GM18861 (cell line): ENCODE measurements around the gene CD84.
"Not testable (repeated sequence)": the region's sequence is repeated elsewhere in the genome, so short reads cannot be mapped to it uniquely, and the experiment has no call there.

Experiments used
- ATAC-seq: cut with Tn5 transposase; IDR thresholded peaks from one replicate; pipeline ENCODE4 v1.9.1; 2021; ENCODE audit not compliant: unreplicated experiment

Gene CD84

DNA sequence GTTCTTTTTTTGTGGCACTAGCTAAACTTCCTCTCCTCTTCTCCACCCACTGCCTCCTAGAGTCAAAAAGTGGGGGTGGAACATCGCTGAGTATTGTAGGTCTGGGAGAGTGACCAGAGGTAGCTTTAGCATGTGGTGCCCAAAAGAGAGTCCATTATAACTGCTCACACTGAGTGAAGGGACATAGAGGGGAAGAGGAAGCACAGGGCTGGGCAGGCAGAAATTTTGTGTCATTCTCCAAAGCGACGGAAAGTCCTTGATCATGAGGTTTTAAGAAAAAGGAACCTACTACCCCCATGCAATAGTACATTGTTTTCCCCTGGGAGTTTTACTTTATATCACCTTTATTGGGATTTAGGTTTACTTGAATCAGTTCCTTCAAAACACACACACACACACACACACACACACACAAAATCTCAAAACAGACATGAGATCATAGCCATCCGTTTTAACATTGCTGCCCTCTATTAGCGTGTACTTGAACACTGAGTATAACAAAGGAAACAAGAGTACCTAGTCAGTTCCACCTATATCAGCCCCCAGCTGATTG, 4.1 kb downstream of the CD84 start:
- no peak for ATAC-seq

DNA sequence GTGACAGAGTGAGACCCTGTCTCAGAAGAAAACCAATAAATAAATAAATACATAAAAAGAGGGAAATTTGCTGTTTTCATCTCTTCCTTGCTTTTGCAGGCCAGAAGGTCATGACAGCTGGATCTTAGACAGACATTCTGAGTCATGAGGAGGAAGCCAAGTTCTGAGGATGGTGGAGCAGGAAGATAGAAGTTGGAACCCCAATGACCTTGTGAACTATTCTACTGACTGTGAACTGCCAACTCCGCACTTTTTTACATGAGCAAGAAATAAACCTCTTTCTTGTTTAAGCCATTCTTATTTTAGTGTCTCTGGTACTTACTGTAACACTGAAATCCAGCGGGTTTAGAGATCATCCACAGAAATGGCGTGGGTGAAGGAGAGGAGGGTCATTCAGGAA, 8.5 kb downstream of the CD84 start:
- no peak for ATAC-seq

DNA sequence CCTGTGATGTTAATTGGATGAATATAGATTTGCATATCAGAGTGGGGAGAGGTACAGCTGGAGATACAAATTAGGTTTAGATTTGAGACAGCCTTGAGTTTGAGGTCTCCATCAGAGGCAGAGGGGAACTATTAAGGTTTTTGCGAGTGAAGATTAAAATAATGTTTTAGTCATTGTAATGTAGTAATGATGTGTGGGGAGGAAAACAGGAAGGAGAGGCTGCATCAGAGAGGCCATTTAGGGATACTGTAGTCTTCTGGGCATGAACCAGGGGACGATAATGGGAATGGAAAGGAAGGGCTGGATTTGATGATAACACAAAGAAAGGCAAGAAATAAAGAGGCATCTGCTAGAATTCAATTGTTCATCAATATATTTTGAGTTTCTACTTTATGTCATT, 9.5 kb downstream of the CD84 start:
- no peak for ATAC-seq

DNA sequence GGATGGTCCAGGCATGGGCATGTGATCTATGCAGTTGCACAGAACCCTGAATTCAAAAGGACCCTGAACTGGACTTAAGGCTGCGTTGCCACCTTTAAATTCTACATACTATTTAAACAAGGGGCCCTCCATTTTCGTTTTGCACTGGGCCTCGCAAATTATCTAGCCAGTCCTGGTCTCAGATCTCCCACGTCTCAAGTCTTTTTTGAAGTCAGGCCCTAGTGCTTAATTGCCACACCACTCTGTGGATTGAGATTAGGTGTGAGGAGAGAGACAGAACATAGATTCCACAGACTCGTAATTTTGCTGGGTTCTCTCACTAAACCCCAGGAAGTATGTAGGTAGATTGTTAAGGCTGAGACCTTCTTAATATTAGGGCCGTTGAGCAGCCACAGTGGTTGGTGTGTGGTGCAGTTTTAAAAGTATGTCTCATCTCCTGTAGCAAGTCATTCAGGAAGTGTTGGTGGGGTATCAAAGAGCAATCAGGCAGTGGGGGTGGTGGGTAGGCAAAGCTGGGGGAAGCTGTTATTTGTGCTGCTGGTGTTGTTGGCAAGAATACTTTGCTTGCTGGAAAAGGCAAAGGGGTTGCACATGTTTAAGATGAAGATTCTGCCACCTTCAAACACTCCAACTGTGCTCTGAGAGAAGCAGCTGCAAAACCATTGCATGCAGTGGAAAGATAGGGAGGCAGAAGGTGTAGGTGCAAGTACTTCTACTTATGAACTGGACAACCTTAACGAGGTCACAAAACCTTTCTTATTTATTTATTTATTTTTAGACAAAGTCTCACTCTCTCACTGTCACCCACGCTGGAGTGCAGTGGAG, 11.2 kb downstream of the CD84 start:
- ATAC-seq, result no peak

DNA sequence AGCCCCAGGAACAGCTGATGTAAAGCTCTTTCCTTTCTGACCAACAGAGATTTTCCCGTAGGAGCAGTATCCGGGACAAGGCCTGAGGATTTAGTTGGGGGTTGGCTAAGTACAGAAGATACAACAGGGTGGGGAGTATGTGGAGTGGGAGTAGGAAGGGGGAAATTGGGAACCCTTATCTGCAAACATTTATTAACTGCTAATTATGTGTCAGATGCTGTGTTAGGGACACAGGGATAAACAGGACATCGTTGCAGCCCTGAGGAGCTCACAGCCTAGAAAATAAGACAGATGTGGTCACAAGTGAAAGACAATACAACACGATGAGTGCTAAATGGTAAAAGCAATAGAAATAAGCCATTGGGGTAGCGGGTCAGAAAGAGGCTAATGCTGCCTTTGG, 12.0 kb downstream of the CD84 start:
- no peak for ATAC-seq

DNA sequence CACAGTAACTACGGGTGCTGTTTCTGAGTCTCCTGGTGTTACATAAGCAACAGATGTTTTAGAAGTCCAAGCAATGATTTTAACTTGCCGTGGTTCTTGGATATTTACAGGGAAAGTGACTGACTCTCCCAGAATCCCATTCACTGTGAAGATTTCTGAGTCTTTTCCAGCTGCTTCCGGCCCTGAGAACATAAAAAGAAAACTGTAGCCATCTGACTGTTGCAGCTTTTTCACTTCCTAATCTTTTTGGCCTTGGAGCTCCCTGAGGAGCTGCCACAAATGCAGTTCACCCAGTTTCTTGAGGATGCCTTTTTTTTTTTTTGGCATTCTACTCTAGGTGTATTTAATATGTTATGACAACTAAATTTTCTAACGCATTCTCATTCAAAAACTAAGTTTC, 13.7 kb downstream of the CD84 start:
- ATAC-seq, result no peak

DNA sequence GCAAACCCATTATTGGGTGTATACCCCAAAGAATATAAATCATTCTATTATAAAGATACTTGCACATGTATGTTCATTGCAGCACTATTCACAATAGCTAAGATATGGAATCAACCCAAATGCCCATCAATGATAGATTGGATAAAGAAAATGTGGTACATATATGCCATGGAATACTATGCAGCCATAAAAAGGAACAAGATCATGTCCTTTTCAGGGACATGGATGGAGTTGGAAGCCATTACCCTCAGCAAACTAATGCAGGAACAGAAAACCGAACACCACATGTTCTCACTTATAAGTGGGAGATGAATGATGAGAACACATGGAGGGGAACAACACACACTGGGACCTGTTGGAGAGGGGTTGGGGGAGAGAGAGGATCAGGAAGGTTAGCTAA, 16.1 kb downstream of the CD84 start:
- ATAC-seq, result not testable (repeated sequence)

DNA sequence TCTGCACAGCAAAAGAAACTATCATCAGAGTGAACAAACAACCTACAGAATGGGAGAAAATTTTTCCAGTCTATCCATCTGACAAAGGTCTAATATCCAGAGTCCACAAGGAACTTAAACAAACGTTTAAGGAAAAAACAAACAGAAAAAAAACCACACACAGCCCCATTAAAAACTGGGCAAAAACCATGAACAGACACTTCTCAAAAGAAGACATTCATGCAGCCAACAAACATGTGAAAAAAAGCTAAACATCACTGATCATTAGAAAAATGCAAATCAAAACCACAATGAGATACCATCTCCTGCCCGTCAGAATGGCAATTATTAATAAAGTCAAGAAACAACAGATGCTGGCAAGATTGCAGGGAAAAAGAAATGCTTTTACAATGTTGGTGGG, 16.6 kb downstream of the CD84 start:
- ATAC-seq, result not testable (repeated sequence)

DNA sequence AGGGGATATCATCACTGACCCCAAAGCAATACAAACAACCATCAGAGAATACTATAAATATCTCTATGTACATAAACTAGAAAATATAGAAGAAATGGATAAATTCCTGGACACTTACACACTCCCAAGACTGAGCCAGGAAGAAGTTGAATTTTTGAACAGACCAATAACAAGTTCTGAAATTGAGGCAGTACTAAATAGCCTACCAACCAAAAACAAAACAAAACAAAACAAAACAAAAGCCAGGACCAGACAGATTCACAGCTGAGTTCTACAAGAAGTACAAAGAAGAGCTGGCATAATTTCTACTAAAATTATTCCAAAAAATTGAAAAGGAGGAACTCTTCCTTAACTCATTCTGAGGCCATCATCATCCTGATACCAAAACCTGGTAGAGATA, 18.5 kb downstream of the CD84 start:
- no peak for ATAC-seq

DNA sequence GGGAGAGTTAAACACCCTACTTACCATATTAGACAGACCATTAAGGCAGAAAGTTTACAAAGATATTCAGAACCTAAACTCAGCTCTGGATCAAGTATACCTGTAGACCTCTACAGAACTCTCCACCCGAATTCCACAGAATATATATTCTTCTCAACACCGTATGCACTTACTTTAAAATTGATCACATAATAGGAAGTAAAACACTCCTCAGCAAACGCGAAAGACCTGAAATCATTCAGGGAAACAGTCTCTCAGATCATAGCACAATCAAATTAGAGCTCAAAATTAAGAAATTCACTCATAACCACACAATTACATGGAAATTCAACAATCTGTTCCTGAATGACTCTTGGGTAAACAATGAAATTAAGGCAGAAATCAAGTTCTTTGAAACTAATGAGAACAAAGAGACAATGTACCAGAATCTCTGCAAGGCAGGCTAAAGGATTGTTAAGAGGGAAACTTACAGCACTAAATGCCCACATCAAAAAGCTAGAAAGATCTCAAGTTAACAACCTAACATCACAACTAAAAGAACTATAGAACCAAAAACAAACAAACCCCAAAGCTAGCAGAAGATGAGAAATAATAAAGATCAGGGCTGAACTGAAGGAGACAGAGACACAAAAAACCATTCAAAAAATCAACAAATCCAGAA, 19.1 kb downstream of the CD84 start:
- no peak for ATAC-seq

DNA sequence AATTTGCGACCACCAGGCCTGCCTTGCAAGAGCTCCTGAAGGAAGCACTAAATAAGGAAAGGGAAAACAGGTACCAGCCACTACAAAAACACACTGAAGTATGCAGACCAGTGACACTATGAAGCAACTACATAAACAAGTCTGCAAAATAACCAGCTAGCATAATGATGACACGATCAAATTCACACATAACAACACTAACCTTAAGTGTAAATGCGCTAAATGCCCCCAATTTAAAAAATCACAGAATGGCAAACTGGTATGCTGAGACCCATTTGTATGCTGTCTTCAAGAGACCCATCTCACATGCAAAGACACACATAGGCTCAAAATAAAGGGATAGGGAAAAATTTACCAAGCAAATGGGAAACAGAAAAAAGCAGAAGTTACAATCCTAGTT, 19.9 kb downstream of the CD84 start:
- ATAC-seq, result not testable (repeated sequence)

DNA sequence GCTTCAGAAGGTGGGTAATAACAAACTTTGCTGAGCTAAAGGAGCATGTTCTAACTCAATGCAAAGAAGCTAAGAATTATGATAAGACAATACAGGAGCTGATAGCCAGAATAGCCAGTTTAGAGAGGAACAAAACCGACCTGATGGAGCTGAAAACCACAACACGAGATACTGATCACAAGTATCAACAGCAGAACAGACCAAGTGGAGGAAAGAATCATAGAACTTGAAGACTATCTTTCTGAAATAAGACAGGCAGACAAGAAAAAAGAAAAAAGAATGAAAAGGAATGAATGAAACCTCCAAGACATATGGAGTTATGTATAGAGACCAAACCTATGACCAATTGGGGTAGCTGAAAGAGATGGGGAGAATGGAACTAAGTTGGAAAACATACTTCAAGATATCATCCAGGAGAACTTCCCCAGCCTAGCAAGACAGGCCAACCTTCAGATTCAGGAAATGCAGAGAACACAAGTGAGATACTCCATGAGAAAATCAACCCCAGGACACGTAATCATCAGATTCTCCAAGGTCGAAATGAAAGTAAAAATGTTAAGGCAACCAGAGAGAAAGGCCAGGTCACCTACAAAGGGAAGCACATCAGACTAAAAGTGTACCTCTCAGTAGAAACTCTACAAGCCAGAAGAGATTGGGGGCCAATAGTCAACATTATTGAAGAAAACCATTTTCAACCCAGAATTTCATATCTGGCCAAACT, 20.5 kb downstream of the CD84 start:
- ATAC-seq, result no peak

DNA sequence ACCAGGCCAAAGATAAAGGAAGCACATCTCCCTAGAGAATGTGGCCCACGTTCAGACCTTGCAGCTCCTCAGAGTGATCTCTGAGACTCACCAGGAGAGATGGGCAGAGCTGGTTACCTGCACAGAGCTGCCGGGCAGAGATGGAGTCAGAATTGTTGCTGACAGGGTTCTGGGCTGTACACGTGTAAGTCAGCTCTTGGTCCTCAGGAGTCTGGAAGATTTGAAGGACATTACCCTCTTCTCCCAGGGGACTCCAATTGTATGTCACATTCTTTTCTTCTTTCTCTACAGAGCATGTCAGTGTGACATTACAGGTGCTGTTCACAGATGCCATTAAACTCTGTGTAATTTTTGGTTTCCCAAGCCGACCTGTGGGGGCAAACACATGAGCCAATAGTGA, 25.5 kb downstream of the CD84 start:
- ATAC-seq, result no peak

DNA sequence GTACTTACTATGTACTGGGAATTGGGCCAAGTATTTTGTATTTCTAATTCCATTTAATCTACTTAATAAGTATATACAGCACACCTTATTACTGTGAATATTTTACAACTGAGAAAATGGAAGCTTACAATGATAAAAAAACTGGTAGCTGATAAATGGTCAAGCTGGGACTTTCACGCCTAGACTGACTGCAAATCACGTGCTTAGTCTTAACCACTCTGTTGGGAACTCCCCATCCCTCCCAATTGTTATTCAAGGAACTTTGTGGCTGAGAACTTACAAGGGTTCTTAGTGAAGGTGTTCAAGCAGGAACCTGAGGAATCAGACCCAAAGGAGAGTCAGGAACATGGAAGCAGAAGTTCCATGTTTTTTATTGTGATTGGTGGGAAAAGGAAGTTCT, 26.9 kb downstream of the CD84 start:
- ATAC-seq, result no peak

DNA sequence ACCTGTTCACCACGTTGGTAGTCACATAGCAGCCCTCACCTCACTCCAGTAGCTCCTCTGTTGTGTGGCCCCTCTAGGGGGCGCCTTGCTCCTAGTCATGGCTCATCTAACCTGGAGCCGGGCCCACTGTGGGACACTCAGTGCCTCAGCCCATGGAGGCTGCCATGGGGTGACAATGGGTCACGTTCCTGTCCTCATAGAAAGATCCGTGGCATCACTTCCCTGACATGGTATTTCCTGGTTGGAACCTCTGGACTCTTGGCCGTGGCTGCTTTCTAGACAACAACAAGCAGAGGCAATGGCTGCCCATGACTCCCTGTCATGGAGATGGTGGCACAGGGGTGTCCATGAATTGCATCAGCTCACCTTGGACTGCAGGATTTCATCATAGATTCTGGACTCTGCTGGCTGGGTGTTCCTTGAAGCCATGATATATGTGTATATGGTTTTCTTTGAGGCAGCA, 28.7 kb downstream of the CD84 start:
- no peak for ATAC-seq

DNA sequence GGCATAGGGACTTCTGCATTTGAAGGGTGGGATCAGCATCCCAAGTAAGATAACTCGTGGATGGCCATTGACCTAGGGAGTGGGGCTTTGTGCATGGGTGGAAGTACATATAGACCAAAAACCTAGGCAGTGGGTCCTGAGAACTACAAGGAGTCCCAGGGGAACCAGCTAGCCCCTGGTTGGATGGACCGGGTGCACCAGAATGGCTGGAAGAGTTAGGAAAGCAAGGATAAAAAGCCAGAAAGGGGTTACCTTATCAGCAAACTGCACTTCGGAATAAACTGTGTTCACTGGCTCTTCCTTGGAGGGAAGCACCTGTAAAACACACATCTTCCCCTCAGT, 29.7 kb downstream of the CD84 start:
- ATAC-seq, result no peak

DNA sequence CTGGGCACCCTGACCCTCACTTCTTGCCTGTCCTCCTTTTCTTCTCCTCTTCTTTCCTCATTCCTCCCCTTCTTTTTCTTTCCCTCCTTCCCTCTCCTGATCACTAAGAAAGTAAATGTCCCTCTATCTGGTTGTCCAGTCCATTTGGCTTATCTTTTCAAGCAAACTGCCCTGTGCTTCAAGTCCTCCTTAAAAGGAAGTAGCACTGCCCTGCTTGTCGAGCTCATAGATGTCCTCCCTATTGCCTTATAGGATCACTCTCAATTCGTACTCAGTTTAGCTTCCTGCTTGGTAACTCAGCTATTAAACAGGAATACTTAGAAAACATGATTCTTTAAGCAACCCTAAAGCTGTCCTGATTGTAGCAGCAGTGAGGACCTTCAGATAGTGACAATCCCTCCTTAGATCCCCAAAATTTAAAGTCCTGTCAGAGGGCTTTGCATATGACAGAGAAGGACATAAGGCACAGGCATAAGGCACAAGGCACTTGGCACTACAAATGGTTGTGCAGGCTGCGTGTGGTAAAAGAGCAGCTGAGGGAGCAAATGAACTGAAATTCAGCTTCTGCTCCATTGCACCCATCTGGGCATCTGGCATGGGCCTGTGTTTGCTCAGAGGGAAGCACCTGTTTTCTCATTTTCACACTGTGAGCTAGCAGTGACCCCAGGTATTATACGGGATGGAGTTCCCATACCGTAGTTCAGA, 30.2 kb downstream of the CD84 start:
- ATAC-seq, result peak; percentile 44

DNA sequence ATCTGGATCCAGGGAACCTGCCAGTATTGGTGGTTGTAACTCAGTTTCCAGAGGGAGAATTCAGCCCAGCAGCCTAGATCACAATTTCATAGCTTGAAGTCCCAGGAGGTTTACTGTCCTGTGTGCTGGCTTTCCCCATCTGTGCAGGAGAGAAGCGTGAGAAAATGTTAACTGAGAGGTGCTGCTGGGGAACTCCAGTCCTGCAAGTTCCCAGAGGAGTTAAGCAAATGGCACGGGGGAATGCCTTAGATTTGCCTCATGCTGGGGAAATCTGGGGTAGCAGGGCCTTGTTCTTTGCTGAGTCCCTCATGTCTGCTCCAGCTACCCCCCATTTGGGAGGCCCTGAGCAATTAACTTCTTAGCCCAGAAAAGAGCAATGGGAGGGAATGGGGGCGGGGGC, 31.1 kb downstream of the CD84 start:
- peak; percentile 43 for ATAC-seq

DNA sequence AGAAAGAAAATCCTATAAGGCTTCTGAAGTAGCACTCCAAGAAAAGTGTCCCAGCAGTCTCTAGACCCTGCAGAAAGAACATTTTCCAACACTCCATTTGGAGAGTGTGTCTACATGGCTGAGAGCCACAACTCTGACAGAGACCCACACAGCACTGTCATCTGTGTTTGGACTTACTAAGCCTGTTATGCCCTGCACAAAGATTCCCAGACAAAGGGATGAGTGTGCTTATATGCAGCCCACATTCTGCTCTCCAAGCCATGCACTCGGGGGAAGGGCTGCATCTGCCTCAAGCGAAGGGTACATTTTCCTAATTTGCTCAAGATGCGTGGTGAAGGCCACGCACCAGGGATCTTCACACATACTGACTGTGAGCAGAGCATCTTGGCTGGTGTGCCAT, 31.9 kb downstream of the CD84 start:
- ATAC-seq, result no peak

DNA sequence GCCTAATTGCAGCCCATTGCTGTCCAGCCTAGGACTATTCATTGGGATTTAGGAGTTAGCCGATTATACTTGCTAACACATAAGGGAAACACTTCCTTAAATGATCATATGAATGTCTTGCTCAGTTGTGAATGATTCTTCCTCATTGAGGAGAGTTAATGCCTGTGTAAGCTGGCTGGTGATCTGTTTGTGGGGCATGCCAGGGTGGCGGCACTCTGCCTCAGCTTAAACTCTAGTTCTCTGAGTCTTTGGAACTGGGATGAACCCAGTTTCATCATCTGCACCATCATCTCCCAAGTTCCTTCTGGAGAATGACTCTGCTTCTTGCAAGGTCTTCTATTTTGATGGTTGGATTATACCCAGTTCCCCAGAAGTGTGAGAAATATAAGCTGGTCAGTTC, 32.4 kb downstream of the CD84 start:
- no peak for ATAC-seq

DNA sequence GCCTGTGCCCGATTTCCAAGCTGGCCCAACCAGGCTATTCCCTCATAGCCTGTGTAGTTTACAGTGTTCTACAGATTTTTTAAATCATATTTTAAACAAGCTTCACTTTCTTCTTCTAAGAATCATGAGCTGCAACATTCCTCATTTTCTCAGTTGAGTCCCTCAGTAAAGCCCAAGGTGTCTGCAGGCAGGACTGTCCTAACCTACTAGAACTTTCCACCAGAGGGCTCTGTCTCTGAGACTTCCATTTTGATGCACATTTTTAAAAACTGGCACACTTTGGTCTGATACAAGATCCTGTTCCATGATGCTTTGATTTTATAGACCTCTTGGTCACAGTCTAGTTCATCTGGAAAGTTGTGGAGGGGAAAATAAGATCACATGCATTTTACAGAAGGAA, 34.6 kb downstream of the CD84 start:
- no peak for ATAC-seq
